HG02623 (cell line): Measurements from ENCODE around the gene TBC1D21.
"Not testable (repeated sequence)": the region's sequence is repeated elsewhere in the genome, so short reads cannot be mapped to it uniquely, and the experiment has no call there.

ENCODE experiments used
- ATAC-seq: cut with Tn5 transposase; IDR thresholded peaks from one replicate; pipeline ENCODE4 v1.9.1; 2021; ENCODE audit warnings: moderate library complexity; ENCODE audit not compliant: unreplicated experiment

Gene TBC1D21

DNA sequence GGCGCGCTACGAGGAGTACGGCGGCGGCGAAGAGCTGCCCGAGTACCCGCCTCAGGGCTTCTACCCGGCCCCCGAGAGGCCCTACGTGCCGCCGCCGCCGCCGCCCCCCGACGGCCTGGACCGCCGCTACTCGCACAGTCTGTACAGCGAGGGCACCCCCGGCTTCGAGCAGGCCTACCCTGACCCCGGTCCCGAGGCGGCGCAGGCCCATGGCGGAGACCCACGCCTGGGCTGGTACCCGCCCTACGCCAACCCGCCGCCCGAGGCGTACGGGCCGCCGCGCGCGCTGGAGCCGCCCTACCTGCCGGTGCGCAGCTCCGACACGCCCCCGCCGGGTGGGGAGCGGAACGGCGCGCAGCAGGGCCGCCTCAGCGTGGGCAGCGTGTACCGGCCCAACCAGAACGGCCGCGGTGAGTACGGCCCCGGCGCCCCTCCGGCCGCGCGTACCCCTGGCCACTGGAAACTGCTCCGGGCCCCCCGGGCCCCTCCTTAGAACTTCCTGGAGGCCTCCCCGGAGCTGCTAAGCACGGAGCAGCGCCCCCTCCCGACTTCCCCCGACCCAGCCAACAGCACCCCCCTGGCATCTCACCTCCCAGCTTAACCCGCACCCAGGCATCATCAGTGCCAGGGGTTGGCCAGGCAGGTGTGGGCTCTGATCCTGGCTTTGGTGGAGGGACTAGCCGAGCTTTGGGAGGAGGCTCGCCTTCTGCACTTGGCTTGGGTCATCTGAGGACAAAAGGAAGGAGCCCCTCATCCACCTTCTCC lies 54.3 kb downstream of the TBC1D21 start:
- no peak for ATAC-seq

DNA sequence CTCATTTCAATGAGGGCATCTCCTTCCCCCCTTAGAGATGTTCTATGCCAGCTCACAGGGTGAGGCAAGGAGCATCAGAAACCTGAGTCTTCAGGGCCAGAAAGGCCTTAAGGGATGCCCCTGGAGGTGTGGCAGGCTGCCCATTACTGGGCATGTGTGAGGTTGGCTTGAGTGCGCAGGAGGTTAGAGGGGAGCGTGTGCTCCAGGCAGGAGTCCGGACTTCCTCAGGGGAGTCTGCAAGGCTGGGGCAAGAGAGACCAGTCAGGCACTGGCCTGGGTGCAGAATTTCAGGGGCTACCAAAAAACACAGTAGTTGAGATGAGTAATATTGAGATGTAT lies 54.8 kb downstream of the TBC1D21 start:
- ATAC-seq, result no peak

- no peak for ATAC-seq
These were observed 55.7 kb downstream of the TBC1D21 start for GRCh38 chr15:73928971-73929627.

GRCh38 chr15:73930371-73930770 lies 57.0 kb downstream of the TBC1D21 start:
- no peak for ATAC-seq

GRCh38 chr15:73930790-73931281 lies 57.5 kb downstream of the TBC1D21 start:
- ATAC-seq, result no peak

- no peak for ATAC-seq
These were observed 58.1 kb downstream of the TBC1D21 start for GRCh38 chr15:73931441-73931840.

GRCh38 chr15:73932381-73933191 lies 59.2 kb downstream of the TBC1D21 start:
- no peak for ATAC-seq

- ATAC-seq, result no peak
These were observed 60.9 kb downstream of the TBC1D21 start for GRCh38 chr15:73934281-73934680.

DNA sequence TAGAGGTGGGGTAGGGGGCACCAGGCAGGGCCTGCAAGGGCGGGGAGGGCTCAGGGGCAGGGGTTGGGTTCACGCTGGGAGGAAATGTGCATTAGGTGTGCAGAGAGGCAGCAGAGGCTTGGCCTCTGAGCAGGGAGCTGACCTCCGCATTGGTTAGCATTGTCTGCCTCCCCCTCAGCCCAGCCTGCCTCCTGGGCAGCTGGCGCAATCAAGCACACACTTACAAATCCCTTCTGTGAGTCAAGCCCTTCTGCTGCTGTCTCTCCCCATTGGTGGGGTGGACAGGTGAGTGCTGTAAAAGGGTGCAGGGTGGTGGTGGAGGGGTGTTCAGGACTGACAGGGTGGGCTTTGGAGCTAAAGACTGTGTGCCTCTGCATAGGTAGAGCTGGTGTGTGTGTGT lies 62.2 kb downstream of the TBC1D21 start:
- no peak for ATAC-seq

DNA sequence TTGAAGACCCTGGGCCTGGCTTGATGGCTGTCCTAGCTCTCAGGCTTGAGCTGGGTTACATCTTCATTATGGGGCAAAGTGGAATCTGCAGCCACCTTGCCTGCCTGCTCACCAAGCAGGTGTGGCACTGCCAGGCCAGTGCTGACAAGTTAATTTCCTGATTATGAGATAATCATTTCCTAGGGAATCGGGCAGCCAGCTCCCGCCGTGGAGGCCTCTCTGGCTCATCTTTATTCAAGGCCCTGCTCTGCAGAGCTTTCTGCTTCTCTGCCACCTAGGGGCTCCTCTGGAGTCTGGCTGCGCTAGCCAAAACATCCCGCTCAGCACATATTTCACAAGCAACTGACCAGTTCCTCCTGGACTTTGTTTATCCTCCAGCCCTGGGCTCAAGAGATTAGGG lies 62.8 kb downstream of the TBC1D21 start:
- ATAC-seq, result no peak

DNA sequence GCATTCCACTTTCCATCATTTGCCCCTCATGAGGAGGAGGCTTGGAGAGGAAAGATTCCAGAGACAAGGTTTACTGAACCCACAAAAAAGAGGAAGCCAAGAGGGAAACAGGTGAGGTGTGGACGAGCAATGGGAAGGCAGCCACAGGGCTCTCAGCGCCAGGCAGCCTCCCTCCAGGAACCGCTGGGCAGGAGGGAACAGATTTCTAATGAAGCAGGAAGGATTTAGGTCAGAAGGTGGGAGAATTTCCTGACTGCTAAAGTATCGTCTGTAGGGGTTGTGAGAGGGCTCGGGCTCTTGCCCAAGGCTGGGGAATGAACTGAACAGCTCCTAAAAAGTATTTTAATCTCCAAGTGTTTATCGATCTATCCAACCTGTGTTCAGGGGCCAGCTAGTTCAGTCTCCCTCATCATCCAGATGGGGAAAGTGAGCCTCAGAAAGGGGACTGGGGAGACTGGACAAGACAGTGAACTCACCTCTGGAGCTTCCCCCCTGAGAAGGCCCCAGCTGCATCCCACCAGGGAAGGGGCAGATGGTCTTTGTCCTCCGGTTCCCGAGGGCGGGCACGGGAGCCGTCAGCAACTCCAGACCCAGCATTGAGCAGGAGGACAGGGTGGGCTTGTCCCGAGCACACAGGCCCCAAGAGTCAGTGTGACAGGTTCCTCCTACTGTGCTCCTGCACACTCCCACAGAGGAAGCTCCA lies 63.4 kb downstream of the TBC1D21 start:
- no peak for ATAC-seq

DNA sequence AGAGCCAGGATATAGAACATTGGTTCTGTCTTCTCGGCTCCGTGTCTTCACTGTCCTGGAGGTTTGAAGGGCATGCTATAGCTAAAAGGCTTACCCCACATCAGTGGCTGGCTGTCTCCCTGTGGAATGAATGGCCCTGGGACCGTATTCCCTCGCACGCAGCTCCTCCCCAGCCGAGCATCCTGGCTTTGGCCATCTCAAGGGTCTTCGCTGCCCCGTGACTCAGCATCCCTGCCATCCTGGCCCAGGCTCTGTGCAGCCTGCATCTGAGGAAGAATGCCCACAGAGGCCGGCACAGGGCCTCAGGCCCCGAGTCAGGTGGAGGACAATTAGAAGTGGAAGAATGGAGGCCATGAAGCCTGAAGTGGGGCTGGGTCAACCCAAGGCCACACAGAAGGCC lies 63.9 kb downstream of the TBC1D21 start:
- no peak for ATAC-seq

DNA sequence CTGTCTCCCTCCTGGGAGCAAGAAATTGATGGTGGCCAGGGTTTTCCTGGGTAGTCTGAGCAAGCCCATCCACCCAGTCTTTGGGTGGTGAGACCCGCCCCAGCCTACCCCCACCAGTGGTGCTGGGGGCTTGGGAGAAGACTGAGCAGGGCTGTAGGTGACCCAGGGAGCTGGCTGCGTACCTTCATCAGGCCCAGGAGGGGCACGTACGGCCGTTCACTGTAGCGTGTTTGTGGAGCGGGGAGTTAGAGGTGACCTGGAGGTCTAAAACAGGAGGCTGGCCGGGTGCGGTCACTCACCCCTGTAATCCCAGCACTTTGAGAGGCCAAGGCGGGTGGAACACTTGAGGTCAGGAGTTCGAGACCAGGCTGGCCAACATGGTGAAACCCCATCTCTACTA lies 64.4 kb downstream of the TBC1D21 start:
- no peak for ATAC-seq

GRCh38 chr15:73938516-73938915 lies 65.2 kb downstream of the TBC1D21 start:
- not testable (repeated sequence) for ATAC-seq
